GM18502 (cell line): ENCODE results near the gene NELFB.
A peak's percentile ranks its signal among the peaks of the same experiment; 100 is the strongest.

Experiments used
- ATAC-seq: cut with Tn5 transposase; IDR thresholded peaks from one replicate; pipeline ENCODE4 v1.9.1; 2021; ENCODE audit warnings: mild to moderate bottlenecking; ENCODE audit not compliant: unreplicated experiment, poor library complexity

Gene NELFB

DNA sequence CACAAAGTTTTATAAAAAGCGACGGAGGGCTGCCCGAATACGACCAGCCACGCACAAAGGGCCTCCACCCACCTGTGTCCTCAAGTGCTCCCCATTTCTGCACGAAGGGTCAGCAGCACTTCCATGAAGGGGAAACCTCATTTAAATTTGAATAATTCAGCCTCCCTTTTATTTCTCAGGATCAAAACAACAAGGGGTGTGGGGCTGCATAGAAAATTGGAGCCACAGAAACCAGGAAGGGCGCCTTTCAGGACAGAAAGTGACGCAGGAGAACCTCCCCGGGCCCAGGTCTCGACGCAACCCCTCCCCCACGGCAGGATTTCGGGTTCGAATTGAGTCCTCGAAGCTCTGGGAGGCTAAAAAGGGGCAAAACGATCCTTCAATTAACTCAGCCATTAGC is 44.8 kb downstream of the NELFB start:
- ATAC-seq: no peak

DNA sequence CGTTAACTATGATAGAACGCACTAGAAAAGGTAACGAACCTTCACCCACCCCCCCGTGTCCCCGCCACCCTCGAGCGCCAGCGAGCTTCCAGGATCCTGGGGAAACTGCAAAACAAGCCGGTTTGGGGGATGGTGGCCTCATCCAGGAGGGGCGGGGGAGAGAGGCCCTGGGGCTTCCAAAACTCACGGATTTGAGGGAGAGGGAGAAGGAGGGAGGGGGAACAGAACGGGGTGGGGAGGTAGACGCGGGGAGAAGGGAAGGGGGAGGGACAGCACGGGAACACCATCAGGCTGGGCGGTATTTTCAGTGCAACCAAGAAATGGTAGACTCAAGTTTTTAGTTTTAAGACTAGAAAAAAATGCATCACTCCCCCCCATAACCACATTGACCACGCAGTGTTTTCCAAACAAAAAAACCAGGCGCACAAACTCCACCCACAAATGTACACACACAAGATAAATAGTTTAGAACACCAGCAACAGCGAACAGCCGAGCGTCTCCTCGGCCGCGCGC is 45.5 kb downstream of the NELFB start:
- no peak for ATAC-seq

DNA sequence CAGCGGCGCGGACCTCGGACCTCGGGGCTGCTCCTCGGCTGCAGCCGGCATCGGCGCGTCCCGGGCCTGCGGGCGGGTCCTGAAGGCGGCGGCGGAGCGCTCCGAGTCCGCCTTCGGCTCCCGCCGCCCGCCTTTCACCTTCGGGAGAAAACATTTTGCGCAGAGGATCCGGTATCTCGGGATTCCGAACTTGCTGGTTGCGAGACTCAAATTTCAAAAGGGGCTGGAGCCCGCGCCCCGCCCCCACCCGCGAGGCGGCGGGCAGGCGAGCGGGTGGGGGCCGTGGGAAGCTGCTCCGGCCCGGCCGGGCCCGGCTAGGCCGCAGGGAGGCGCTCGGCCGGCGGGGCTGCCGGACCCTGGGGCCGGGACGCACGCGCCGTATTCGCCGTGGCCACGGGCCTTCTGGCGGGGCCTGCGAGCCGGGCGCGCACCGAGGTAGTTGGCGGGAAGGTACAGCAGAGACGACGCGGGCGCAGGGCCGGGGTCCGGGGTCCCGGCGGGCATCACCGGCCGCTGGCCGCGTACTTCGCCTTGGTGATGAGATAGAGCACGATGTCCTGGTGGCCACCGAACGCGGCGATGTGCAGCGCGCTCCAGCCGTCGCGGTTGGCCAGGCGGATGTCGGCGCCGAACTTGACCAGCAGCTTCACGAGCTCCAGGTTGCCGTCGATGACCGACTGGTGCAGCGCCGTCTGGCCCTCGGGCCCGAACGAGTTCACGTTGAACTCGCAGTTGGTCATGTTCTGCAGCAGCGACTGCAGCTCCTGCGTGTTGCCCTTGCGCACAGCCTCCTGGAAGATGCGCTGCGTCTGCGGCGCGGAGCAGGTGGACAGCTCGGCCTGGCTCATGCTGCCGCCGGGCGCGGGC is 46.2 kb downstream of the NELFB start:
- peak; percentile 15 for ATAC-seq

DNA sequence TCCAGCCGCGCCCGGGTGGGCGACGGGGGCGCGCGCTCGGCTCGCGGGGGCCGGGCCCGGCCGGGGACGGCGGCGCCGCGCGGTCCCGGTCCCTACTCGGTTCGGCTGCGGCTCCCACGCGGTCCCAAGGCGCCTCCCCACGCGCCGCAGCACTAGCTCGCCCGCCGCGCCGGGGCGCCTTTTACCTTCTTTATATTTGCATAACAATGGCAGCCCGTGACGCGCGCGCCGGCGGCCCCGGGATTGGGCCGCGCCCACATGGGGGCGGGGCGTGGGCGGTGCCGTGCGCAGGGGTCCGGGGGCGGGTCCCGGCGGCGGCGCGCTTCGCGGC is 47.0 kb downstream of the NELFB start, which contains the start of gene NRARP:
NRARP (minus strand) TSS at position 154 of the 331 bp plus-strand sequence. CDS start 343 bp downstream, outside the sequence.
- peak; percentile 73 for ATAC-seq

DNA sequence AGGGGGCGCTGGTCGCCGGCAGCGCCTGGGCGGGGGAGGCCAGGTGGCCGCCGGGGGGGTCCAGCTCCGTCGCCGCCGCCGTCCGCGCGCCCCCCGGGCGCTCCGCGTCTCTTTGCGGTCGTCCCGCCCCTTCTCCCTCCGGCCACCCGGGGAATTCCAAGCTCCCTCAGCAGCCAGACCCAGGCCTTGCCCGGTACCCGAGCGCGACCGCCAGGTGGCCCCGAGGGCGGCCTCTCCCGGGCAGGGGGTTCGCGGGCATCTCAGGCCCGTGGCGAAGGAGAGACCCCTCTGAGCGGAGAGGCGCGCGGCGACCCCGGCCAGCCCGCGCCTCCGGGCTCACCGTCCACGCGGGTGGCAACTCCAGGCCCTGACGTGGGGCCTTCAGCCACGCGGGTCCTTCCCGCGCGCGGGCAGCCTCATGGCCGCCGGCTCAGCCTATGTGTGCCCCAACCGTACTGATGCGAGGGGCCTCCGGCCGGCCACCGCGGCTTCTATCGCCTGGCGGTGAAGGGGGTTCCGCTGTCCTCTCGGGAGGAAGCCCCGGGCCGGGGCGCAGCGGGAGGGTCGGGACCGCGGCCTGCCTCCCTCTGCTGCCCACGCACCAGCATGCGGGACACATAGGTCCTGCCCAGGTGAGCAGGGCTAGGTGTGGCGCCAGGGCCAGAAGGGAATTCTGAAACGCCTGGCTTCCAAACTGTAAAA is 47.5 kb downstream of the NELFB start:
- peak; percentile 50 for ATAC-seq

DNA sequence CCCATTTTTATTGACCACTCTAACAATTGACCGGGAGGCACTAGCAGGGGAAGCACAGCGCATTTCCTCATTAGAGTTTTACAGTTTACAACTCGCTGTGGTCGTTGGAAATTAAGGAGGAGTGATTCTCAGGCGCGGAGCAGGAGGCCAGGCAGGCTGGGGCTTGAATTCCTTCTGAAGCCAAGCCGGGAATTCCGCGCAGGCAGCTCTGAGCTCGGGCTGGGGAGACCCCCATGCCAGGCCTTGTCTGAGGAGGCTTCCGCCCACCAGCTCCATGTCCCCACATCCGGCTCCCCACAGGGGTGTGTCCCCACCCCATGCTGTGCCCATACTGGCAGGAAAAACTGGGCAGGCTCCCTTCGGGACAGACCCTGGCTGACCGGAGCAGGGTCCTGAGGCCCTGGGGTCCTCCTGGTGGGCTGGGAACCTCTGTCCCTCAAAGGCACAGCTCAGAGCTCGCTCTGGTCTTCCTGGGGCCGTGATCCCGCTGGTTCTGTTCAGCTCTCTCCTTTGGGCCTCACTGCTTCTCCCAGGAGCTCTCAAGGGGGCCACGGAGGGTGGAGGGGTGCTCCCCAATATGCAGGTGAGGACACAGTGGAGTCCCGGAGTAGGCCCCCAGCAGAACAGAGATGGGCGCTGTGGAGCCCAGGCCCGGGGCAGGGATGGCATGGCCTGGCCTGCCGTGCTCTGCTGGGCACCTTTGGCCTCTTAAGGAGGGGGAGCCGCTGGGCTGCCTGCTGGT is 48.2 kb downstream of the NELFB start:
- no peak for ATAC-seq

DNA sequence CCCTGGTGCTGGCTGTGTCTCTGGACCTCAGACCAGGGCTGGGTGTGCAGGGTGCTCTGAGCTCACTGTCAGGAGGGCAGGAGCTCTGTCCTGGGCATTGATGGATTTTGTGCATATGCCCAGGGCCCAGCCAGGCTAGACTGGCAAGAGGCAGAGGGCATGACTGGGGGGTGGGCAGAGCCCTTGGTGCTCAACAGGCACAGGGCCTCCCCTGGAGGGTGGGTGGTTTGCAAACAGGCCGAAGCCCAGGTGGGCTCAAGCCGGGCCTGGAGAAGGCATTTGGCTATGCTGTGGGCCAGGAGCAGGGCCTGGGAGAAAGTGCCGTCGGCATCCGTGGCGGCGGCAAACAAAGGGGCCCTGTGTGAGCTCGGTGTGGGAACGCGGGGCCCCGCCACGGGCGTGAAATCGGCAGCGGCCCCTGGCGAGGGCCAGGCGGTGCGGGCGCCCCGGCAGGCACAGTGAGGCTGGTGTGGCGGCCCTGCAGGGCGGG is 48.8 kb downstream of the NELFB start:
- no peak for ATAC-seq

DNA sequence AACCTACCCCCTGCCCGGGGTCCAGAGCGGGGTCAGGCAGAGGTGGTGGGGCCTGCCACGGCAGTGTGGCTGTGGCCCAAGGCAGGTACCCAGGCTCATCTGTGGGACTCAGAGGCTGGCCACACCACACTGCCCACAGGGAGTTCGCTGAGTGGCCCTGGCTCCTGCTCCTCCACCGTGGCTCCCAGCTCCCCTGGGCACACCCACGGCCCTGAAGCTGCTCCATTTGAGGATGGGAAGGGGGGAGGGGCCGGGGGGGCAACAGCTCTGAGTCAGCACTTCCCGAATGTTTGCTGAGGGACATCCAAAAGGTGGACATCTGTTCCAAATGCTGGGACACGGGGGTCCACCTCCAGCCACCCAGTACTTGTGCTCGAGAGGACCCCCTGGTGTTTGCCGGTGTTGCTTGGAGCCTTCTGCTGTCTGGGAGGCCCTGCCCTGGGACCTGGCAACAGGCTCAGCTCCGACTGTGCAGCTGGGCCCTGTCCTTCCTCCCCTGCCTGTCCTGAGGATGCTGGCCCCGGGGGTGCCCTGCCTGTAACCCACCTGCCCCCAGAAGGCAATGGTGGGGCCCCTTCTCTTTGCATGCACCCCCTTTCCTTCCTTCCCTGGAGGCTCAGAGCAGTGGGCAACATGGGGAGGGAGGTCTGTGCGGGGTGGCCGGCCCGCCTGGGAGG is 49.4 kb downstream of the NELFB start:
- no peak for ATAC-seq

DNA sequence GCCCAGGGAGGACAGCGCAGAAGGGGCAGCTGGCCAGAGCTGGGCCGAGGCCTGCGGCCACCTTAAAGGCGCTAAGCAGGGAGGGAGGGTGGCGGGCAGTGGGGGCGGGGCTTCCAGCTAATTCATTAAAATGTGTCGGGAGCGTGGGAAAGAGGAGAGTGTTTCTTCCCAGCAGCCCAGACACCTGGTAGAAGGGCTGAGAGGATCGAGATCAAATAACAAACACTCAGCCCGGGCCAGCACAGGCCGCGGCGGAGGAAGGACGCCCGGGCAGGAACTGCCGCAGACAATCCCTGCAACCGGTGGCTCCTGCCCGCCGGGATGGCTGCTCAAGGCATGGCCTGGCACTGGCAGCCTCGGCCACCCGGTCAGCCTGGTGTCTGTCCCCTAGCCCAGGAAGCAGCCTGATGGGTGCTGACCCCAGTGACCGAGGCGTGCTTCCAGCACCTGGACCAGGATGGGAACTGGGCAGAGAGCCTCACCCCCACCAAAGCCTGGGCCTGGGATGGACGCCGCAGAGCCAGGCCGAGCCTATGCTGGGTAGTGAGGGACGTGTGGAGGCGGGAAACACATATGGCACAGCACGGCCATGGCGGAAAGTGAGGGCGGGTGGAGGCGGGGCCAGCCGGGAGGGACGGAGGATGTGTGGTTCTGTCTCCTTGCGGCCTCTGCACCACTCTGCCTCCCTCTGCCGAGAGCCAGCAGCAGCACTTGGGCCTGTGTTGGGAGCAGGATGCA is 50.1 kb downstream of the NELFB start:
- ATAC-seq: no peak

DNA sequence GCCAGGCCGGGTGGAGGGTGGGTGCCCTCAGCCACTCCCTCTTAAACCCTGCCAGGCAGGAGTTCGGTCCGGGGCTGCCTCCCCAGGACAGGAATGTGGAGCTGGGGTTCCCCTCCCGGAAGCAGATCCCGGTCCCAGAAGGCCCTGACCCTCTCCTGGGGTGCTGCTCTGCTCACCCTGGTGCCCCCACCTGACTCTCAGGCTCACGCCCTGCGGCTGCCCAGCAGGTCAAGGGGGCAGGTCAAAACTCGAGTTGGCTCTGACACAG is 50.6 kb downstream of the NELFB start:
- no peak for ATAC-seq

DNA sequence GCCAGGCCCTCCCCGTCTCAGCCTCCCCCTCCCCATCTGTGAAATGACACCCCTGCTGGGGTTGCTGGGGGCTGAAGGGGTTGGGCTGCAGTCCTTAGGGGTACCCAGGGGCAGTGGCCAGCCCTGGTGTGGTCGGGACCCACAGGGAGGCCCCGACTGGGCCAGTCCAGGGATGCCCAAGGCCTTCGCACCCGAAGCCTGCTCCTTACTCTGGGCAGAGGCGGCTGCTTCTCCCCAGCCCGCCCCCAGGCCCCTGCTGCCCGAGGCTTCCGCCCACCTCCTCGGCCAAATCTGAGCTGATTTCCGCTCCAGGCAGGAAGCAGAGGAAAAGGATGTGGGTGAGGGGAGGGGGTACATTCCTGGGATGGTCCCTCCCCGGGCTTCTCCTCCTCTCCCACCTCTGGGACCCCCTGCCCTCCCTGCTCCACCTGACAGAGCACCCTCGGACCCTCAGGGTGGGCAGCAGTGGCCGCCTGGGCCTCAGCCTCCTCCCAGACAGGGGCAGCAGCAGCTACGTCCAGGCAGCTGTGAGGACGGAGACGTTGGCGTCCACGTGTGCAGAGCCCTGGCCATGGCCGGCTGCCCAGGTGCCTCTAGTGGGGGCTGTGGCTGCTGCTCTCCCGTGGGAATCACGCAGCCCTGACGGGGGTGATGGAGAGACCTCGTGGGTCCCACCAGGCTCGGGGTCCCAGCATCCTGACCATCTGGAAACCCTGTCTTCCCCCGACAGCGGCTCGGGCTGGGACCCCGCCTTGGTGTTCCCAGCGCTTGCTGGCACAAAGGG is 51.1 kb downstream of the NELFB start:
- ATAC-seq: no peak

DNA sequence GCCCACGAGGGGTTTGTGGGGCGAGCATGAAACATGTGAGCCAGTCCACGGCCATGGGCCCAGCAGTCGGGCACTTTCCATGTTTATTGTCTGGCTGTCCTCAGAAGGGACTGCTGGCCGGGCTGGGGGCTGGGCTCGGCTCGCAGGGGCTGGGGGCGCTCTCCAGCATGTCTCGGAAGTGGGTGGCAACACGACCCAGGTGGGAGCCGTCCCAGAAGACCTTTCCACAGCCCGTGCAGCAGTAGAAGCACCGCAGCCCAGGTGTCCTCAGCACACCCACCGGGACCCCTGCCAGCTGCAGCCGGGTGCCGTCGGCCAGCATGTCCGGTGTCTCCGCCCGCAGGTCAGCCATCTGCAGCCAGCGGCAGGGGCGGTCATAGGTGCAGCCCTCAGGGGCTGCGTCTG is 51.7 kb downstream of the NELFB start:
- ATAC-seq: no peak

DNA sequence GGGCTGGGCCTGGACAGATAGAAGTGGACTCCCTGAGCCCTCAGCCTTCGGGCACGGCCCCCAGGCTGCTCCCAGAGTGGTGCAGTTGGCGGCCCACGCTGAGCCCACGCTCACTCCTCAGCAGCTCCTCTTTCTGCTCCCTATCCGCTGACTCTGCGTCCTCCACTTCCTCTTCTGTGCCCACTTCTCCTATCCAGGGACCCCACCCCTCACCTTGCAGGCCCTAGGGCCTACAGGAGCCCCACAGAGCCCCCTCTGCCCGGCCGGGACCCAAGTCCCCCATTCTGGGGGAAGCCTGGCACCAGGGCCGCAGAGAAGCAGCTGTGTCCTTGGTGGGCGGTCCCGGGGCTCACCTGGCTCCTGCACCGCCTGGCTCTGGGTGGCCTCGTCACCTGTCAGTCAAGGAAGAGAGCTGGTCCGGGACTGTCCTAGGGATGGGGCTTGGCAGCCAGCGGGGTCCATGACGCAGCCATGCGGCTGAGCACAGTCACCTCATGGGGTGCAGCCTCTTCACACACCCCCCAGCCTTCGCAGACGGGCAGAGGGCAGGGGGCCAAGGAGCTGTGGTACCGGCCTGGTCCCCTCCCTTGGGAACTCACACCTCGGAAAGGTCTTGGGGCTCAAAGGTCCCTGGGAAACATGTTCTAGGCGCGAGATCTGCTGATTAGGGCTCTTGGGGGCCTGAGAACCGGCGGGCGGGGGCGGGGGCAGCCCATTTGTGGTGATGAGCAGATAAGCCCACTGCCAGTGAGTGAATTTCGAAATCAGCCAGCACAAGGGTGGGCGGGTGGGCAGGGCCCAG is 52.3 kb downstream of the NELFB start:
- no peak for ATAC-seq

DNA sequence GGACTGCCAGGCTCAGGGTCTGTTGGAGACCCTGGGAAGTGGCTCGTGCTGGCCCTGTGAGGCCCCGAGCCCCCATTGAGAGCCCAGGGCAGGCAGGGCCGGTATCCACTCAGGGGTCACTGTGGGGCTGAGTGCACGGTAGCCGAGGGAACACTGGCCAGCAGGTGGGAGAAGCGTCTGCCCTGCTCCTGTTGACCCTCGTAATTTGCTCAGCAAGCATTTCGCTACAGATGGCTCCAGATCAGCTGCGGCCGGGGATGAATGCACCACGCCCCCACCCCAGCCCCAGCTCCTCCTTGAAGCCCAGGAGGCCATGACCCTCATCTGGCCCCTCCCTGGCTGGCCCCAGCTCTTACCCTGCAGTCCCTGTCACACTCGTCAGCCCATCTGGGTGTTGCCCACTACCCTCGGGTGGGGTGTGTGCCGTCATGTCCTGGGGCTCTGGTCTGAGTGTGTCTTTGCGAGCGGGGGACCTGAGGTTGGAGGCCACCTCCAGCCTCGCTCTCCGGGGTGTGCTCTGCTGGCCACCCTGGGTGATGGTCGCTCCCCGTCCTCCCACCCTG is 53.0 kb downstream of the NELFB start:
- no peak for ATAC-seq

DNA sequence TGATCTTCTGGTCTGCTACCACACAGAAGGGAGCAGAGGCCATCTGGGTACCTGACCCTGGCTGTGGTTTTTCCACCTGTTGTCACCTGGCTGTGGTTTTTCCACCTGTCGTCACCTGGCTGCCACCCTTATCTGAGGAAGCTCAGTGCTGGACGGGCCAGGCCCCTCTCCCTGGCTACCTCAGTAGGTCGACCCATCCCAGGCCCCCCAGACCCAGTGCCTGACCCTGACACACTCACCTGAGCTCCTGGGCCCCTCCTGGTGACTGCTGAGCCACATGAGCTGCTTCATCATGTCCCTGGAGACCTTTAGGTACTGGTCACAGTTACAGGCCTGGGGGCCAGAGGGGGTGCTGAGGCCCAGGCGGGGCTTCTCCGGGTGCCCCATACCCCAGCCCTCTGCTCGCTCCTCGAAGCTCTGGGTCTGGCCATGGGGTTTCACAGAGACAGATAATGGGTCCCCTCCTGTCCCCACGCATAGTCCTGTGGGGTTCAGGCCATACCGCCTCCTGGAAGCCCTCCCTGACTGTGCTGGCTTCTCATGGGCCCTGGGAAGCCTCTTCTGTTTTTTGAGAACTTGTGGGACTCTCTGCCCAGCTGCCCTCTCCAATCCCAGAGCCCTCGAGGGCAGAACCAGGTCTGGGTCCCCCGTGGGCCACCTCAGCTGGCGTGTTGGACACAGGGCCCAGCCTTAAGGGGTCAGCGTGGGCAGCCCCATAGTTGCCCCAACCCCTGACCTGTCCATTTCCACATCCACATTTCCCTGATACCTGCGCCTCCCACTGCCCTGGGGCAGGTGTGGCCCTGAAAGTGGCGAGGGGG is 54.5 kb downstream of the NELFB start:
- no peak for ATAC-seq

DNA sequence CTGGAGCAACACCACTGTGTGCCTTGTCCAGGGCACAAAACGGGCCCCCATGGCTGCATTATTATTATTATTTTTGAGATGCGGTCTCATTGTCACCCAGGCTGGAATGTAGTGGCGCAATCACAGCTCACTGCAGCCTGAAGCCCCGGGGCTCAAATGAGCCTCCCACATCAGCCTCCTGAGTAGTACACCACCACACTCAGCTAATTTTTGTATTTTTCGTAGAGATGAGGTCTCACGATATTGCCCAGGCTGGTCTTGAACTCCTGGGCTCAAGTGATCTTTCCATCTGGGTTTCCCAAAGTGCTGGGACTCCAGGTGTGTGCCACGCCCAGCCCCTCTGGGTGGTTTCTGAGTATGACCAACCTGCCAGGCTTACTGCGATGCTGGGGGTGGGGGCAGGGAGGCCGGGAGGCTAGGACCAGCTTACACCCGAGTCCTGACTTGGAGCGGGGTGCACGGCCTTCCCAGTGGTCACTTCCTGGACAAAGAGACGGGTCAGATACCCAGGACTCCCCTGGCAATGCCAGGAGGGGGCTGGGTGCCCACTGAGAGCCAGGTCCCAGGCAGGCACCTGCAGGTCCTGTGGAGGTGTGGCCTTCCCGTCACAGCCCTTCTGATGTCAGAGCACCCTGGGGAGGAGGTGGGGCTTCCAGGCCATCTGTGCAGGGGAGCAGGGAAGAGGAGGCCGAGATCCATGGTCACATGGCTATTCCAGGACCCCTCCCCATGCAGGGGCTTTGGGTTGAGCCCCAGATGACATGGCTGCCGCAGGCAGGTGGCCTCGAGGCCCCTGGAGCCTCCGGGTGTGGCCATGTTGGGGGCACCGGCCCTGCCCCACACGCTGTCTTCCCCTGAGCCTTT is 55.3 kb downstream of the NELFB start:
- ATAC-seq: no peak
